GM18519 (cell line): Measurements from ENCODE around the gene IYD.
"Not testable (repeated sequence)": the region's sequence is repeated elsewhere in the genome, so short reads cannot be mapped to it uniquely, and the experiment has no call there.

Experiments
- ATAC-seq: cut with Tn5 transposase; IDR thresholded peaks from one replicate; pipeline ENCODE4 v1.9.1; 2021; ENCODE audit warnings: mild to moderate bottlenecking, moderate library complexity; ENCODE audit not compliant: unreplicated experiment, low FRiP score

IYD gene

DNA sequence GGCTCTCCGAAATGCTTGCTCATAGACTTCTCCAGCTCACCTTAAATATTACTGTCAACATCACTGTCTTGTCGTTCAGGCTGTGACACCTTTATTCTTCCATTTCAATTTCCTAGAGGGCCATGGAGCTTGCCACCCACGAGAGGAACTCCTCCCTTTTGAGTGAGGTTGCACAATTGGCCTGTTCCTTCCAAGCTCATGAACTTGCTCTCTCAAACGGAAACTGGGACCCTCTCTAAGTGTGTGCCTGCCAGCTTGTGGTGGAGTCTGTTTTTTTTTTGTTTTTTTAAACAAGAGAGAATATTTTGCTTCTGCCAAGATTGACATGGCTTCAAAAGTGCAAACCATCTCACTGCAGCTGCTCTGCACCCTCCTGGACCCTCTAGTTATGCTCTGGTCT lies 19.3 kb upstream of the IYD start:
- no peak for ATAC-seq

DNA sequence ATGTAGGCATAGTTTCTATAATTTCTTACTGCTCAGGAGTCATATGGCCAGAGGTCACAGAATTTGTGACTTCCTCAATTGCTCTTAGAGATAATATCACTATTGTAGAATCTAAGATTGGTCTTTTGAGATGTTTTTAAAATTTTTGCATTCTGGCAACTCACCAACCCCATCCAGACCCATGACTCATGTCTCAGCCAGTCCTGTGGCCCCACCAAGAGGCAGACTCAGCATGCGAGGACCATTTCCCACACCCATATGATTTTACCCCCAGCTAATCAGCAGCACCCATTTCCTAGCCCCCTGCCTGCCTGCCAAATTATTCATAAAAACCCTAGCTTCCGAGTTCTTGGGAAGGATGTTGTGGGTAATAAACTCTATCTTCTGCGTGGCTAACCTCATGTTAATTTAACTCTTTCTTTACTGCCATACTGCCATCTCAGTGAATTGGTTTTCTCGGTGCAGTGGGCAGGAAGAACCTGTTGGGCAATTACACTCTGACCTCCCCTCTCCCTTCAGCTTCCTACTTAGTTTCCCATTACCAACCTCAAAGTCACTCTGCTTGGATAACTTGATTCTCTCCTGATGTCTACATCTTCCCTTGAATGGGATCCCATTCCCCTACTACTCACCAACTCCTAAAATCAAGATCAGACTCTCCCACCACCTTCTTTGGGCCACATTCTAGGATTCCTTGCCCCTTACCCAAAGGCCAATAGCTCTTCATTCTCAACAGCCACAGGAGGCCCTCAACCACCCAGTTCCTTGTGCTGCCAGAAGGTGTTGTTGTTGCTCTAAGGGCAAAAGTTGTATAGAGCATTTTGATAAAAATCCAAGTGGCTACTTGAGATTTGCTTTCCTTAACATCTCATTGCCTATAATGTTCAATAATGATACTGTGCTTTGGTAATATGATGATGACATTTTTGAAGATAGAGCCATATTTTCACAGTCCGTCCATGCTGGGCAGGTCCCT lies 16.2 kb upstream of the IYD start:
- no peak for ATAC-seq

DNA sequence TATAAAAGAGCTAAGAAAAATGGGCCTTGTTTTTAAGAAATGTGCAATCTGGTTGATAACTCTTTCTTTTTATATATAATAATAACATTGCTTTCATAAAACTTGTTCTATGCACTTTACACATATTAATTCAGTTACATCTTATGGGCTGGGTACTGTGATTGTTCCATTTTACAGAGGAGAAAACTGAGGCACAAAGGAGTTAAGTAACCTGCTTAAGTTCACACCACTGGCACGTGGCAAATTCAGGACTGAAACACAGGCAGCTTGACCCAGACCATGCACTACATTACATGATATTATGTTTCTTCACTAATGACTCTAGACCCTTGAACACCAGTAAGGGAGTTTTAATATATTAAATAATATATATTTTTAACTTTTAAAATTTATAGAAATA lies 15.4 kb upstream of the IYD start:
- no peak for ATAC-seq

DNA sequence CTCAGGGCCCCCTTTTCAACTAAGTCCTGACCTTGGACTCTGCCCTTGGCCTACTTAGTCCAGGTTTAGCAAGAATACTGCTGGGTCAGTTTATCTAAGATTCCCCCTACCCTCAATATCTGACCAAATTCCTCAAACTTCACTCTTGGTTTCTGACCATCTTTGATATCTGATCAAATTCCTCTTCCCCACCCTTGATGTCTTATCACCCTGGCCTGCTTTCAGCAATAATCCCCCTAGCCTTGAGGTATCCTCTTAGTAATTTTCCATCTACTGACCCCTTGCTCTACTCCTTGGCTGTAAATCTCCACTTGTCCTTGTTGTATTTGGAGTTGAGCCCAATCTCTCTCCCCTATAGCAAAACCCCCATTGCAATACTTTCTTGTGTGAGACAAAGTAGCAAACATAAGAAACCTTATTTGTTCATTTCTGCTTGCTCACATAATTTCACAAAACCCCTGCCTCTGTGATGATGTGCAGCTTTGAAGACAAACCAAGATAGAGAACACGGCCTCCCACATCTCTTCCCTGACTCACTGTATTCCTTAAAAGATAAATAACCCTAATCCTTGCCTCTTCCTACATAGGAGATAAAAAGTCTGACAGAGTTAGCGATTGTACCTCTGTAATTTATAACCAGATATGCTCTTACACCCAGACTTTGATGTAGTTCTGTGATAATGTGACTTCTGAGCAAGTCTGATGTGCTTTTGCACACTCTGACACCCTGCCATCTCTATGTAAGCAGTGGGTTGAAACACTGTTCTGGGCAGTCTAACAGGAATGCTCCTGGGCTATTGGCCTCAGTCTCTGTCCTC lies 13.8 kb upstream of the IYD start:
- no peak for ATAC-seq

DNA sequence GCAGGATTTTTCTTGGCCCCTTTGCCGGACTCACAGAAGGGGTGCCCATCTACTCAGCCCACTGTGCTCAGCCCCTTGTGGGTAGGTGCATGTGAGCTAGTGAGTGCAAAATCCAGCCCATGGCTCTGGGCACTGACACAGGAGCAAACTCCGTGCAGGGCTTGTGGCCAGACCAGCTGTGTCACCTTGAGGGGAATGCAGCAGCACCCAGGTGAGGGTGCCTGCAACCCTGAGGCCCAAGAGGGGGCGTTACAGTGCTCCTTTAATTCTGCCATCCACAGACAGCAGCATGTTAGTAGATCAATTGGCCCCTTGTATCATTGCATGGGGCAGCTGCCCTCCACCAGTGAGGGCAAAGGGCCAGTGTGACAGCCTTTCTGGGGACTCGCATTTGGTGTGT lies 12.9 kb upstream of the IYD start:
- ATAC-seq, result no peak

DNA sequence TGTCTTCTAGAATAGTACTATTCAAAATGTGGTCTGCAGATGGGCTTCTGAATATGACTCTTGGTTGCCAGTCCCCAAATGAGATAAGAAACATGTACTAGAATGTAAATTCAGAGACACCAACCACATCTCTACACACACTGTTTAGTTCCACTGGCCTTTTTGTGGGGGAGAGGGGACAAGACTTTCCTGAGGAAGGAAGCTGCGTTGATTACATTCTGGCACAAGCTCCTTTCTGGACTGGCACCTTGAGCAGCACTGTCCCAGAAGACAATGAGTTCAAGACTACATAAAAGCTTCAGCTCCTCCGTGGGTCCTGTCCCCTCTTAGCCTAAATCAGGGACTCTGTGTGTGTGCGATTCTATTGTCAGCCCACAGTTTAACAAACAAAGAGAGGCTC lies 6.9 kb upstream of the IYD start:
- no peak for ATAC-seq

DNA sequence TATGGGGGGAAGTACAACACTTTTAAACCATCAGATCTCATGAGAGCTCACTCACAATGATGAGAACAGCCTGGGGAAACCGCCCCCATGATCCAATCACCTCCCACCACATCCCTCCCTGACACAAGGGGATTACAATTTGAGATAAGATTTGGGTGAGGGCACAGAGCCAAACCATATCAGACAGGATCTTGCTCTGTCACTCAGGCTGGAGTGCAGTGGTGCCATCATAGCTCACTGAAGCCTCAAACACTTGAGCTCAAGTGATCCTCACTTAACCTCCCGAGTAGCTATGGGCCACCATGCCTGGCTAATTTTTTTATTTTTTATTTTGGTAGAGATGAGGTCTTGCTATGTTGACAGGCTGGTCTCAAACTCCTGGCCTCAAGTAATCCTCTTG lies 5.1 kb upstream of the IYD start:
- ATAC-seq, result no peak

DNA sequence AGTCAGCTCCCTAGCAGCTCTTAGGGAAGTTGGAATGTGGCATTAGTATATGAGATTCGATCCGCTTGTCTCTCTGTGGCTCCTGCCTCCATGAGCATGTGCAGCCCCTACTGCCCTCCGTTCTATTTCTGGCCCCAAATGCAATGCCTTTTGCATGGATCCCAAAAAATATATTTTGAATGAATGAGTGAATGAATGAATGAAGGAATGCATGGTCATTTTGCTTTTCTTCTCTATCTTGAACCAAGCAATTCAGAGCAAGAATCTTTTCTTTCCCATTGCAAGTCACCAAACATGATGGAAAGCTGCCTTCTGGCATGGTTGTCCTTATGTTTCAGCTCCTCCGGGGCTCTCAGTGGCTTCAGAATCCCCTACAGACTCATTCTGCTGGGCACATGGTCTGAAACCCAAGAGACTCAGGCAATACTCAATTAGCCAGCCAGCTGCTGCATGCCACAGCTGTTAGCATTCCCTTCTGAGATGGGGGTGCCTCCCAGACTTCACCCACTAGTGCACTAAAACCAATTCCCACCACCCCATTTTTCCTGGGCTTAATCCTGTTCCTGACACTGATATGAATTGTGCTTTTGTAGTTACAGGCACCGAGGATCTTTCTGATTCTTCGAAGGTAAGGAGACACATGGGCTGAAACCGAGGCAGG lies 2.6 kb upstream of the IYD start:
- no peak for ATAC-seq

DNA sequence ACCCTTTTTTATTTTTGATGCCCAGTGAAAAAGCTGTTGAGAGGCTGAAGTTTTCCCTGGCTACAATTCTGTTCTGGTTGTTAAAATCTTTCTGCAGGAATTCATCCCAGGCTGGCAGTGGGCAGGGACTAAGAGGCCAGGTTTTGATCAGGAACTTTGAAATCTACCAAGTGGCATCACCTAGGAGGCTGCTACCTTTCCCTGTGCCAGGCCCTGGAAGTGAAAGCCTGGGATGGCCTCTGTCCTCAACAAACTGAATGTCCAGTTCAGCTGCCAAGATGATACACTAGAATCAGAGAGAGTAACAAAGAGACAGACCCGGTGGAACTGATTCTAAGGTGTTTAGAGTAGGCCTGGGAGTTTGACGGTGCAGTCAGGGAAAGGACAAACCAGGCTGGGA lies 596 bp downstream of the IYD start:
- ATAC-seq, result no peak

DNA sequence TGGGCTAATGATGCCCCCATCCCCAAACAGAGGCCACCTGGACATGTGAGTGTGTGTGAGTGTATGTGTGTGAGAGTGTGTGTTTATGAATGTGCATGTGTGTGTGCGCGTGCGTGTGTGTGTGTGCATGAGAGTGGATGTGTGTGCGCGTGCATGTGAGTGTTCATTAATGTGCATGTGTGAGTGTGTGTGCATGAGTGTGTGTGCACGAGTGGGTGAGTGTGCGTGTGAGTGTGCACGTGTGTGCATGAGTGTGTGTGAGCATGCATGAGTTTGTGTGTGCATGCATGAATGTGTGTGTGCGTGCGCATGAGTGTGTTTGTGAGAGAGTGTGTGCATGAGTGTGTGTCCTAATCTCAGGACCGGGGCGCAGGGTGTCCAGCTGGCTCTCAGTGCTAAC lies 1.3 kb downstream of the IYD start:
- ATAC-seq, result no peak

DNA sequence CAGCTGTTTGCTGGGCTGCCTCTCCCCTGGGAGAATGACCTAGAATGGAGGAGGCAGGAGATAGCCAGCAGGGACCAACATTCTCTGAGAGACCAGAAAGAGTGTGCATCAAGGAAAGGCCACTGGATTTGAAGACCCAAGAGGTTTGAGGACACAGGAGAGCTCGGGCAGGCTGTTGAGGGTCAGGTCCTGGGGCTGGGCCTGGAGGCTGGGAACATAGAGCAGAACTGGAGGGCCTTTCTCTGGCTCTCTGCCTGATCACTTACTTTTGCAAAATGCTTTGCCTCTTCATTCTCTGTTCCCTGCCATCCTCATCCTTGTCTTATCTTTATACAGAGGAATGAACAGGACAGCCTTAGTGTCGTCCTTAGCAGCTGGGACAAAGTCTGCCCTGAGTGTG lies 2.5 kb downstream of the IYD start:
- ATAC-seq, result no peak

DNA sequence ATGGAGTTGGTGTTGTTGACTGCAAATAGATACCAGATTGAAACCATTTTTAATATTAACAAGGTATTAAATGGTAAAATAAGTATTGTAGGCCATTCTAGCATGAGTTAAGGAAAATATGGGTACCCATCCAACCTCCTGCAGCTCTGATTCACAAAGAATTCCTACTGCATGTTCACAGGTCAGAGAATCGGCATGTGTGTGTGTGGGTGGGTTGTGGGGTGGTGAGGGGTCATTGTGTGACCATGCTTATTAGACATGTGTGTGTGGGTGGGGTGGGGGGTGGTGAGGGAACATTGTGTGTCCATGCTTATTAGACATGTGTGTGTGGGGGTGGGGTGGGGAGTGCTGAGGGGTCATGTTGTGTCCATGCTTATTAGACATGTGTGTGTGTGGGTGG lies 3.2 kb downstream of the IYD start:
- ATAC-seq, result no peak

DNA sequence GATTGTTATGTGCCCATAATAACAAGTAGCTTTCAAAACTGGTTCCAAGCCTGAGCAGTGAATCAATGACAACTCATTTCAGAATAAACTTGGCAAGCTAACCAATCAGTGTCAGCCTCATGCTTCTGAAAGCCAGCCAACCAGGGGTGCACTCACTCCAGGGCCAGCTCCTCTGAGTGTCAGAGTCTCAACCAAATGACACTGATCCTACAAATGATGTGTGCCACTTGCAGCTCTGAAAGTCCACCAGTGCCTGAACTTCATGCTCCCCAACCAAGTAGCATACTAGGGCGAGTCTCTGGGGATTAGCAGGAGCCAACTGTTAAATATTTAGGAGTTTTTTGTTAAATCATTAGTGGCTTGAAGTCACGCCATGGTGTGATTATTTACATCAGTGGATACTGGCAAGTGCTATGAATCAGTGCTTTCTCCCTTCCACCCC lies 4.5 kb downstream of the IYD start:
- no peak for ATAC-seq

DNA sequence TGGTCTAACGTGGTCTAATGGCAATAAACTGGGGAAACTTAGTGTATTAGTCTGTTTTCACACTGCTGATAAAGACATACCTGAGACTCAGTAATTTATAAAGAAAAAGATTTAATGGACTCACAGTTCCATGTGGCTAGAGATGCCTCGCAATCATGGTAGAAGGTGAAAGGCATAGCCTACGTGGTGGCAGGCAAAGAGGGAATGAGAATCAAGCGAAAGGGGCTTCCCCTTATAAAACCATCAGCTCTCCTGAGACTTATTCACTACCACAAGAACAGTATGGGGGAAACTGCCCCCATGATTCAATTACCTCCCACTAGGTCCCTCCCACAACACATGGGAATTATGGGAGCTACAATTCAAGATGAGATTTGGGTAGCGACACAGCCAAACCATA lies 5.5 kb downstream of the IYD start:
- ATAC-seq, result not testable (repeated sequence)

DNA sequence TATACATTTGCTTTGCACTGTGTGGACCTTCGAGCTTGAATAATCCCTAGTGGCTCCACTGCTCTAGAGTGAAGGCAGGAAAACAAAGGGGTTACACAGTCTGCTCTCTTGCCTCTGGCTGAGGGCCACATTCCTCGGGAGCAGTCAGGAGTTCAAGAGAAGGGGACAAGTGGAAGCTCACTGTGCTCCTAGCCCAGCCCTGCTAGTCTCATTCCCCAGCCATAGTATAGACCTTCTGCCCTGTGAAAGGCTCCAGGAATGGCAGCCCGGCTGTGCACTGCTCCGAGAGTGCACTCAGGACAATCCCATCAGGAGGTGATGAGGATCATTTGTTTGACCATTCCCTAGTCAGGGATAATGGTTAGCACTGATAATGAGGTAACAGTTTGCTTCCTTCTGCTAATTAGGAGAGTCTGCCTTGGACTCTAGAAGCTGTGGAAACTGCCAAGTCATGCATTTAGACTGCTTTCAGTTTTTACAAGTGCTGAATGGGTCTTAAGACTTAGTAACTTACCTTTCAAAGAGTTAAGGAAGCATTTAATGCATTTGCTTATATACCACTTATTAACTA lies 8.5 kb downstream of the IYD start:
- ATAC-seq, result no peak

DNA sequence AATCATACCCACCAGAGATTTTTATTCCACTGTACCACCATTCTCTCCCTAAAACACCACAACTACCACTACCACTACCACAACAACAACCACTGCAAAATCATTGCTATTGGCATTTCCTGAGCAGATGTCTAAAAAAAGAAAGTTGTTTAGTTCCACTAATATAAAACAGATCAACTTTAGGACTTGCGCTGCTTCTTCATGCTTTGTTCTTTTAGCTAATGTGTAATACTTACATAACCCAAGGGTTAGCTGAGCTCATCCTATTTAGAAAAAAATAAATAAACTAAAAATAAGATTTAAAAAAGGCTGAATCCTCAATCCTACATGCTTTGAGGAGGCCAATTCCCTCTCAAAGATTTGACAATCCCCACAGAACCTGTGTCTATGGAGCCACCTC lies 11.4 kb downstream of the IYD start:
- ATAC-seq, result no peak

DNA sequence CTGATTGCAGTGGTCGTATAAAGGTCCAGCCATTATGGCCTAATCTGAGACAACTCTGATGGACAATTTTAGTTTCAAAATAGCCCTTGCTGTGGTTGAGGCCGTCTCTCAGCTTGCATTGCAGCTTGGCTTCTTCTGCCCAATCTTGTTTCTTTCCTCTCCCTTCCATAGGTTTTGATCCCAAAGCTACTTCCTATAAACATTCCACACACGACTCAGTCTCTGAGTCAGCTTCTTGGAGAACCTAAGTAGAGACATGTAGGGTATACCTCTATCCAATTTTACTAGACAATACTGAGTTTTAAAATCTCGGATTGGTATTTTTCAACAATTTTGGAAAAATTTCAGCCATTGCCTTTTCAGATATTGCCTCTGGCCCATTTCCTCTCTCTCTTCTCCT lies 13.4 kb downstream of the IYD start:
- ATAC-seq, result no peak

DNA sequence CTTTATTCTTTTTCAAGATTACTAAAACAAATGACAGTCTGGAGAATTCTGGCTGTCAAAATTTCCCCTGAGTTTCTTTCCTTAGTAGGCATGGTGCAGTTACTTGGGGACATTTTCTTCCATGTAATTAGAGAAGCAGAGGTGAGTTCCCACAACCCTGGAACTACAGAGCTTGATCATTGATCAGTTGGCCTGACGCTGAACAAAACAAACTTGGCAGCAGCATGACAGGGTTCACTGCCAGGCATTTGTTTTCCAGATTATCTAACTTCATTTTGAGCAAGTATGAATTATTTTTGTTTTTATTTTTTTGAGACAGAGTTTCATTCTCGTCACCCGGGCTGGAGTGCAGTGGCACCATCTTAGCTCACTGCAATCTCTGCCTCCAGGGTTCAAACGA lies 22.6 kb downstream of the IYD start:
- ATAC-seq, result no peak

DNA sequence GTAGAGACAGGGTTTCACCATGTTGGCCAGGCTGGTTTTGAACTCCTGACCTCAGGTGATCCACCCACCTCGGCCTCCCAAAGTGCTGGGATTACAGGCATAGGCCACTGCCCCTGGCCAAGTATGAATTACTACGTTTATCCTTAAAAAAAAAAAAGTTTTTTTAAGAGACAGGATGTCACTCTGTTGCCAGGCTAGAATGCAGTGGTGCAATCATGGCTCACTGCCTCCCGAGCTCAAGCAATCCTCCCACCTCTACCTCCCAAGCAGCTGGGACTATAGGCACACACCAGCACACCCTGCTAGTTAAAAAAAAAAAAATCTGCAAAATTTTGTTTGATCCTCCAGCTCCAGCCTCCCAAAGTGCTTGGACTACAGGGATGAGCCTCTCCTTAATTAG lies 23.1 kb downstream of the IYD start:
- no peak for ATAC-seq

DNA sequence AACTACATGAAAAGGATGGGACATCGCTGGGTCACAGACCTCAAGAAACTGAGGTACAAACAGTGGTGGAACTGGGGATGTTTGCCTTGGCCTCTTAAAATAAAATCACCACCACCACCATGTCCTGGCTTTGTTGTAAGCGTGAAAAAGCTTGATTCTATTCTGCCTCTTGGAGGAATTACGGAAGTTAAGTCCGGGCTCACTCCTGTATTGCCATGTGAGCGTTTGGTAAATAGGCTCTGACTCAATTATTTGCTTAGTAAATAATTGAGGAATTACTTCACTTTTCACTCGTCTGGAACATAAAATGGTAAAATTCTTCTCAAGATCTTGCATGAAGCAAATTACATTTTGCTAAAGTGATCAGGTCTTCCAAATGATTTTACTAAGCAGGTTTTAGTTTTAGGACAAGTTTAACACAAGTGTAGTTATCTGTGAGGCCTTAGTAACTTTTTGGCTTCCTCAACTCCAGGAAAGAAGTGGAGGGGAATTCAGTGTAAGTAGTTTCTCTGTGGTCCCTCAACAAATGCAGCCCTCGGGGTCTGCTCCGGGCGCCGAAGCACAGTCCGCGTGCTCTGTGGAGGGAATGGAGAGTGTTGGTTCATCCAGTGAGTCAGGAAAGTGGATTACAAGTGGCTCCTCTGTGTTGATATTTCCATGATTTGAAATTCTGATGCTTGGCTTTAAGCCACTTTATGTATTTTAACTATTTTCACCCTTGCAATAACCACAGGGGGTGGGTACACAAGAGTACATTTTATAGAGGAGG lies 23.8 kb downstream of the IYD start:
- no peak for ATAC-seq
